Activated T-helper 2 cell treated with anti-CD3 and anti-CD28 coated beads, Interferon-gamma antibody, Interleukin-2, Interleukin-4, amounts not matched to agents 10 μg/mL and 5 μg/mL and 100 μg/mL, durations not matched to agents 14 hours and 24 hours and 36 hours (primary cell): Measurements from ENCODE around the gene SLC35E2B. TPM values are rescaled to one million over a fixed set of nuclear protein-coding genes. Genes with fewer than 3 reads are reported as not detected.

Experiments
- DNase-seq: peaks from one replicate; pipeline ENCODE4 v3.0.0; 2021; ENCODE audit warnings: low spot score
- H3K27ac Mint-ChIP-seq: one replicate; pipeline ENCODE4 v1.8.0; 2021; ENCODE audit warnings: mixed read lengths
- H3K27me3 Mint-ChIP-seq: one replicate; pipeline ENCODE4 v1.8.0; 2021; ENCODE audit warnings: low read depth, mixed read lengths
- H3K36me3 Mint-ChIP-seq: one replicate; pipeline ENCODE4 v1.8.0; 2021; ENCODE audit warnings: low read depth, mixed read lengths
- H3K4me1 Mint-ChIP-seq: one replicate; pipeline ENCODE4 v1.8.0; 2021; ENCODE audit warnings: low read depth, mixed read lengths
- H3K4me3 Mint-ChIP-seq: one replicate; pipeline ENCODE4 v1.8.0; 2021; ENCODE audit warnings: low read depth, mild to moderate bottlenecking, moderate library complexity, mixed read lengths
- H3K9me3 Mint-ChIP-seq: one replicate; pipeline ENCODE4 v1.8.0; 2021; ENCODE audit warnings: mixed read lengths
- intact Hi-C: fragments of 100-400 bp; cut with micrococcal nuclease; formaldehyde crosslinking; loops from one replicate; pipeline ENCODE4 v1.15.1; 2023
- total RNA-seq: library from RNA; stranded (reverse); gene quantifications from 2 replicates; pipeline ENCODE4 v1.2.3, GENCODE V29; 2022

Gene SLC35E2B
- total RNA-seq, 1 donor from 2014 or later: 41.9 TPM

GRCh38 chr1:1626207-1627141 lies 66.1 kb downstream of the SLC35E2B start:
- peaks cover 3% of the 10 kb centered on the region for H3K27me3 Mint-ChIP-seq
- DNase-seq: no peak
- H3K4me3 Mint-ChIP-seq: no peak overlapping the region
- no peak overlapping the region for H3K27ac Mint-ChIP-seq
- H3K36me3 Mint-ChIP-seq: peaks cover 3% of the 10 kb centered on the region
- intact Hi-C loops: no loop called here
- H3K4me1 Mint-ChIP-seq: peaks cover 2% of the 10 kb centered on the region
- H3K9me3 Mint-ChIP-seq: no peaks in the 10 kb centered on the region

- intact Hi-C loops: no loop called here
- H3K4me1 Mint-ChIP-seq: peaks cover 2% of the 10 kb centered on the region
- no peaks in the 10 kb centered on the region for H3K9me3 Mint-ChIP-seq
- DNase-seq: no peak
- no peak overlapping the region for H3K4me3 Mint-ChIP-seq
- H3K27me3 Mint-ChIP-seq: peaks cover 2% of the 10 kb centered on the region
- H3K27ac Mint-ChIP-seq: no peak overlapping the region
- peaks cover 3% of the 10 kb centered on the region for H3K36me3 Mint-ChIP-seq
These were observed 66.8 kb downstream of the SLC35E2B start for GRCh38 chr1:1625824-1626206.

GRCh38 chr1:1625404-1625775 lies 67.2 kb downstream of the SLC35E2B start:
- intact Hi-C loops: no loop called here
- H3K27me3 Mint-ChIP-seq: peaks cover 2% of the 10 kb centered on the region
- H3K9me3 Mint-ChIP-seq: no peaks in the 10 kb centered on the region
- H3K27ac Mint-ChIP-seq: no peak overlapping the region
- no peak overlapping the region for H3K4me3 Mint-ChIP-seq
- H3K4me1 Mint-ChIP-seq: peaks cover 2% of the 10 kb centered on the region
- no peak for DNase-seq
- H3K36me3 Mint-ChIP-seq: peaks cover 2% of the 10 kb centered on the region

GRCh38 chr1:1624443-1625403 lies 67.9 kb downstream of the SLC35E2B start:
- no peak for DNase-seq
- Mint-ChIP-seq H3K36me3 (no peaks in the 10 kb centered on the region), H3K27me3 (no peaks in the 10 kb centered on the region), H3K9me3 (no peaks in the 10 kb centered on the region), H3K27ac (no peak overlapping the region), H3K4me1 (no peaks in the 10 kb centered on the region), H3K4me3 (no peak overlapping the region)
- intact Hi-C loops: no loop called here

- intact Hi-C loops: no loop called here
- Mint-ChIP-seq H3K27ac (no peak overlapping the region), H3K27me3 (no peaks in the 10 kb centered on the region), H3K36me3 (no peaks in the 10 kb centered on the region), H3K4me3 (no peak overlapping the region), H3K4me1 (no peaks in the 10 kb centered on the region), H3K9me3 (no peaks in the 10 kb centered on the region)
- no peak for DNase-seq
These were observed 68.8 kb downstream of the SLC35E2B start for GRCh38 chr1:1623631-1624442.

GRCh38 chr1:1623181-1623630 lies 69.4 kb downstream of the SLC35E2B start:
- no peaks in the 10 kb centered on the region for H3K4me1 Mint-ChIP-seq
- no peaks in the 10 kb centered on the region for H3K9me3 Mint-ChIP-seq
- H3K4me3 Mint-ChIP-seq: no peak overlapping the region
- no peaks in the 10 kb centered on the region for H3K27me3 Mint-ChIP-seq
- H3K27ac Mint-ChIP-seq: no peak overlapping the region
- DNase-seq: no peak
- H3K36me3 Mint-ChIP-seq: no peaks in the 10 kb centered on the region
- intact Hi-C loops: no loop called here

GRCh38 chr1:1622788-1623094 lies 69.9 kb downstream of the SLC35E2B start:
- intact Hi-C loops: no loop called here
- Mint-ChIP-seq H3K27me3 (no peaks in the 10 kb centered on the region), H3K9me3 (no peaks in the 10 kb centered on the region), H3K4me1 (no peaks in the 10 kb centered on the region), H3K4me3 (no peak overlapping the region), H3K36me3 (peaks cover under 1% of the 10 kb centered on the region), H3K27ac (no peak overlapping the region)
- DNase-seq: no peak

- no peaks in the 10 kb centered on the region for H3K9me3 Mint-ChIP-seq
- intact Hi-C loops: no loop called here
- no peak overlapping the region for H3K27ac Mint-ChIP-seq
- H3K36me3 Mint-ChIP-seq: peaks cover 3% of the 10 kb centered on the region
- H3K27me3 Mint-ChIP-seq: no peaks in the 10 kb centered on the region
- no peak overlapping the region for H3K4me3 Mint-ChIP-seq
- peaks cover 5% of the 10 kb centered on the region for H3K4me1 Mint-ChIP-seq
- no peak for DNase-seq
These were observed 70.4 kb downstream of the SLC35E2B start for GRCh38 chr1:1622010-1622787.

GRCh38 chr1:1621173-1622009 lies 71.2 kb downstream of the SLC35E2B start:
- no peak for DNase-seq
- no peak overlapping the region for H3K4me3 Mint-ChIP-seq
- H3K4me1 Mint-ChIP-seq: peaks cover 8% of the 10 kb centered on the region
- H3K9me3 Mint-ChIP-seq: no peaks in the 10 kb centered on the region
- intact Hi-C loops: no loop called here
- no peak overlapping the region for H3K27ac Mint-ChIP-seq
- peaks cover 3% of the 10 kb centered on the region for H3K36me3 Mint-ChIP-seq
- no peaks in the 10 kb centered on the region for H3K27me3 Mint-ChIP-seq

GRCh38 chr1:1620433-1621139 lies 72.0 kb downstream of the SLC35E2B start:
- no peak overlapping the region for H3K4me3 Mint-ChIP-seq
- intact Hi-C loops: no loop called here
- no peak overlapping the region for H3K27ac Mint-ChIP-seq
- H3K4me1 Mint-ChIP-seq: peaks cover 8% of the 10 kb centered on the region
- peaks cover 3% of the 10 kb centered on the region for H3K36me3 Mint-ChIP-seq
- H3K9me3 Mint-ChIP-seq: no peaks in the 10 kb centered on the region
- no peaks in the 10 kb centered on the region for H3K27me3 Mint-ChIP-seq
- DNase-seq: no peak

GRCh38 chr1:1619917-1620361 lies 72.7 kb downstream of the SLC35E2B start:
- Mint-ChIP-seq H3K4me1 (peaks cover 10% of the 10 kb centered on the region), H3K9me3 (no peaks in the 10 kb centered on the region), H3K4me3 (no peak overlapping the region), H3K36me3 (peaks cover 3% of the 10 kb centered on the region), H3K27ac (no peak overlapping the region), H3K27me3 (no peaks in the 10 kb centered on the region)
- no peak for DNase-seq
- intact Hi-C loops: no loop called here
